Measurements from ENCODE around the gene C1orf210. TPM values are rescaled to one million over a fixed set of nuclear protein-coding genes. Genes with fewer than 3 reads are reported as not detected.

The C1orf210 gene
- total and polyA plus RNA-seq, 12 donors: not detected

- WGBS, 4 donors: 82 to 86% (median 84%) methylated on average over 5 of the region's 5 CpGs
- Histone ChIP-seq H3K27ac (no peak overlapping the region), H3K9me3 (replicated peaks in 1 of 3) (no peaks in the 10 kb centered on the region), H3K36me3 (replicated peaks in 1 of 2) (no peaks in the 10 kb centered on the region), H3K4me3 (no peak overlapping the region), H3K4me1 (replicated peaks in 1 of 2) (no peaks in the 10 kb centered on the region), H3K27me3 (no peaks in the 10 kb centered on the region)
- TF ChIP-seq CTCF (IDR thresholded peaks at IDR 0.05): no peak
- TF ChIP-seq POLR2A (IDR thresholded peaks at IDR 0.05): no peak
- DNase-seq: peak in 1 of 7 donors; percentile 10
- intact Hi-C loops (cut with DNase I): no loop called here
These were observed 34.4 kb downstream of the C1orf210 start for GRCh38 chr1:43251024-43251423.

- no peaks in the 10 kb centered on the region for H3K27me3 ChIP-seq
- no peaks in the 10 kb centered on the region for H3K4me1 ChIP-seq (replicated peaks in 1 of 2)
- intact Hi-C loops (cut with DNase I): no loop called here
- no peak for TF ChIP-seq POLR2A (IDR thresholded peaks at IDR 0.05)
- TF ChIP-seq CTCF (IDR thresholded peaks at IDR 0.05): no peak
- no peak overlapping the region for H3K27ac ChIP-seq
- H3K36me3 ChIP-seq (replicated peaks in 1 of 2): no peaks in the 10 kb centered on the region
- no peaks in the 10 kb centered on the region for H3K9me3 ChIP-seq (replicated peaks in 1 of 3)
- no peak overlapping the region for H3K4me3 ChIP-seq
- no peak for DNase-seq
- 84 to 96% (median 88%) methylated on average over 3 of the region's 3 CpGs for WGBS, 4 donors
These were observed 35.0 kb downstream of the C1orf210 start for GRCh38 chr1:43250351-43250761.

- Histone ChIP-seq H3K27ac (no peak overlapping the region), H3K36me3 (replicated peaks in 1 of 2) (no peaks in the 10 kb centered on the region), H3K9me3 (replicated peaks in 1 of 3) (no peaks in the 10 kb centered on the region), H3K27me3 (no peaks in the 10 kb centered on the region), H3K4me3 (no peak overlapping the region), H3K4me1 (replicated peaks in 1 of 2) (no peaks in the 10 kb centered on the region)
- intact Hi-C loops (cut with DNase I): no loop called here
- DNase-seq: no peak
- no peak for TF ChIP-seq CTCF (IDR thresholded peaks at IDR 0.05)
- no peak for TF ChIP-seq POLR2A (IDR thresholded peaks at IDR 0.05)
- 74 to 94% (median 77%) methylated on average over 6 of the region's 6 CpGs for WGBS, 4 donors
These were observed 38.0 kb downstream of the C1orf210 start for GRCh38 chr1:43247256-43247921.

GRCh38 chr1:43246466-43247213 lies 38.7 kb downstream of the C1orf210 start:
- no peaks in the 10 kb centered on the region for H3K9me3 ChIP-seq (replicated peaks in 1 of 3)
- intact Hi-C loops (cut with DNase I): no loop called here
- H3K36me3 ChIP-seq (replicated peaks in 1 of 2): no peaks in the 10 kb centered on the region
- WGBS, 4 donors: 91 to 98% (median 92%) methylated on average over 4 of the region's 4 CpGs
- H3K4me1 ChIP-seq (replicated peaks in 1 of 2): no peaks in the 10 kb centered on the region
- no peak for DNase-seq
- TF ChIP-seq POLR2A (IDR thresholded peaks at IDR 0.05) (no peak), CTCF (IDR thresholded peaks at IDR 0.05) (no peak)
- no peak overlapping the region for H3K4me3 ChIP-seq
- no peak overlapping the region for H3K27ac ChIP-seq
- no peaks in the 10 kb centered on the region for H3K27me3 ChIP-seq

Data from adrenal gland (tissue), 12 donors.